Hematopoietic multipotent progenitor cell treated with erythropoietin and hydrocortisone succinate and interleukin-3 and kit ligand, for 17 days (in vitro differentiated cells): ENCODE data around the gene RAB5A.
"Not testable (repeated sequence)": the region's sequence is repeated elsewhere in the genome, so short reads cannot be mapped to it uniquely, and the experiment has no call there.

Source experiments
- DNase-seq: peaks from one replicate; pipeline ENCODE4 v3.0.0-alpha.2; 2015; ENCODE audit warnings: low spot score

RAB5A gene

GRCh38 chr3:19946832-19947548, at the start of gene RAB5A:
RAB5A (plus strand) TSS chr3:19947097; CDS start chr3:19950899, 3,802 bp downstream.
- DNase-seq = peak; percentile 96

- no peak for DNase-seq
Observed at GRCh38 chr3:19898721-19899120, 48.2 kb upstream of the RAB5A start.

GRCh38 chr3:19899264-19899663, 47.6 kb upstream of the RAB5A start:
- DNase-seq = no peak

- DNase-seq = not testable (repeated sequence)
Observed at GRCh38 chr3:19899833-19900232, 47.1 kb upstream of the RAB5A start.

GRCh38 chr3:19901337-19901736, 45.6 kb upstream of the RAB5A start:
- no peak for DNase-seq

GRCh38 chr3:19901918-19902317, 45.0 kb upstream of the RAB5A start:
- no peak for DNase-seq

GRCh38 chr3:19903649-19904048, 43.2 kb upstream of the RAB5A start:
- no peak for DNase-seq

- DNase-seq = no peak
Observed at GRCh38 chr3:19907523-19907922, 39.4 kb upstream of the RAB5A start.

- DNase-seq = no peak
Observed at GRCh38 chr3:19911452-19911851, 35.4 kb upstream of the RAB5A start.

GRCh38 chr3:19917167-19917566, 29.7 kb upstream of the RAB5A start:
- DNase-seq = no peak

- no peak for DNase-seq
Observed at GRCh38 chr3:19920401-19921080, 26.4 kb upstream of the RAB5A start.

- no peak for DNase-seq
Observed at GRCh38 chr3:19931180-19931692, 15.7 kb upstream of the RAB5A start.

- DNase-seq = peak; percentile 27
Observed at GRCh38 chr3:19931767-19932188, 15.1 kb upstream of the RAB5A start.

- no peak for DNase-seq
Observed at GRCh38 chr3:19932422-19932821, 14.5 kb upstream of the RAB5A start.

- DNase-seq = peak; percentile 59
Observed at GRCh38 chr3:19934098-19934566, 12.8 kb upstream of the RAB5A start, which contains the start of gene EFHB. EFHB (minus strand) TSS chr3:19934217; CDS start chr3:19934018, 199 bp downstream.

GRCh38 chr3:19937459-19938294, 9.2 kb upstream of the RAB5A start:
- DNase-seq = peak; percentile 47

GRCh38 chr3:19938295-19938627, 8.6 kb upstream of the RAB5A start:
- no peak for DNase-seq

GRCh38 chr3:19940643-19941042, 6.3 kb upstream of the RAB5A start:
- no peak for DNase-seq

GRCh38 chr3:19945534-19945933, 1.4 kb upstream of the RAB5A start:
- DNase-seq = no peak

GRCh38 chr3:19945969-19946831, 697 bp upstream of the RAB5A start:
- no peak for DNase-seq

- peak; percentile 81 for DNase-seq
Observed at GRCh38 chr3:19947549-19948225, 790 bp downstream of the RAB5A start.
